GM12872 (cell line): ENCODE data around the gene R3HDM1.

Source experiments
- CTCF ChIP-seq: IDR thresholded peaks from 3 replicates; pipeline ENCODE4 v1.5.1; 2011; ENCODE audit warnings: low read depth, mild to moderate bottlenecking, low read length, moderate library complexity; ENCODE audit not compliant: insufficient read depth

The R3HDM1 gene

GRCh38 chr2:135701442-135701841 is 170.2 kb downstream of the R3HDM1 start:
- TF ChIP-seq CTCF, result no peak

- no peak for TF ChIP-seq CTCF
Observed at GRCh38 chr2:135703300-135703699, 172.0 kb downstream of the R3HDM1 start.

GRCh38 chr2:135708159-135708558 is 176.9 kb downstream of the R3HDM1 start:
- no peak for TF ChIP-seq CTCF

GRCh38 chr2:135709992-135710391 is 178.7 kb downstream of the R3HDM1 start:
- TF ChIP-seq CTCF, result peak; percentile 82

- TF ChIP-seq CTCF, result no peak
Observed at GRCh38 chr2:135728064-135728743, 196.9 kb downstream of the R3HDM1 start.

- no peak for TF ChIP-seq CTCF
Observed at GRCh38 chr2:135732561-135732960, 201.3 kb downstream of the R3HDM1 start.

- TF ChIP-seq CTCF, result no peak
Observed at GRCh38 chr2:135733045-135733444, 201.8 kb downstream of the R3HDM1 start.
